H1 (cell line): ENCODE results near the gene TMEM181. TPM values are rescaled to one million over a fixed set of nuclear protein-coding genes. Genes with fewer than 3 reads are reported as not detected.

Experiments
- CTCF ChIA-PET: fragments of 300-600 bp; sonication (Branson Sonifier 250); formaldehyde crosslinking; loops from one replicate; lab custom pipeline; 2021; ENCODE audit not compliant: partially characterized antibody; lab: Charles Lee
- POLR2A ChIA-PET: fragments of 300-600 bp; sonication (Branson Sonifier 250); formaldehyde crosslinking; loops from one replicate; lab custom pipeline; 2021; ENCODE audit warnings: inconsistent platforms; ENCODE audit not compliant: partially characterized antibody; lab: Charles Lee
- DNase-seq, 2 experiments: peaks; one replicate each; pipeline versions ENCODE4 v3.0.0 to v3.0.0-alpha.2; 2010 to 2022; ENCODE audit warnings: low spot score in 2 of 2, low read depth in 1 of 2, mixed read lengths in 1 of 2
- FAIRE-seq: peaks from 2 replicates; lab custom pipeline; 2011; peaks lifted over from hg19 to GRCh38; lab: Jason Lieb, UNC
- H2AFZ ChIP-seq: 2 replicates; pipeline ENCODE4 v1.8.1; 2012; ENCODE audit warnings: low read length, inconsistent platforms
- H2AK5ac ChIP-seq: 2 replicates; pipeline ENCODE4 v1.6.1; 2013; ENCODE audit warnings: low read depth, low read length
- H2BK120ac ChIP-seq: replicated peaks from 2 replicates; pipeline ENCODE3; 2013; ENCODE audit warnings: low read depth, low read length, inconsistent platforms
- H2BK12ac ChIP-seq: 2 replicates; pipeline ENCODE4 v1.6.1; 2013; ENCODE audit warnings: low read depth, low read length
- H2BK15ac ChIP-seq: 2 replicates; pipeline ENCODE4 v1.6.1; 2013; ENCODE audit warnings: low read length
- H2BK20ac ChIP-seq: 2 replicates; pipeline ENCODE4 v1.6.1; 2013; ENCODE audit warnings: low read length
- H2BK5ac ChIP-seq: 2 replicates; pipeline ENCODE4 v1.6.1; 2013; ENCODE audit warnings: low read depth, low read length
- H3K14ac ChIP-seq: 2 replicates; pipeline ENCODE4 v1.6.1; 2013; ENCODE audit warnings: inconsistent platforms; ENCODE audit not compliant: insufficient read length
- H3K18ac ChIP-seq: 2 replicates; pipeline ENCODE4 v1.6.1; 2013; ENCODE audit warnings: low read length; ENCODE audit errors: extremely low read depth
- H3K23ac ChIP-seq: 2 replicates; pipeline ENCODE4 v1.6.1; 2013; ENCODE audit warnings: inconsistent platforms; ENCODE audit not compliant: insufficient read length
- H3K23me2 ChIP-seq: 2 replicates; pipeline ENCODE4 v1.6.1; 2013; ENCODE audit warnings: low read depth, low read length
- H3K27ac ChIP-seq: 2 replicates; pipeline ENCODE4 v1.6.1; 2011; ENCODE audit warnings: low read depth, low read length, inconsistent platforms
- H3K27me3 ChIP-seq, 4 experiments: replicated peaks in 1 of 4; 1 replicate in 1 of 4; 2 replicates in 3 of 4; pipeline versions ENCODE4 v1.6.1 to v1.8.1; 2011 to 2013; ENCODE audit warnings: low read length in 3 of 4, mild to moderate bottlenecking in 3 of 4, inconsistent platforms in 2 of 4, mixed read lengths in 2 of 4, moderate library complexity in 1 of 4; ENCODE audit not compliant: control insufficient read depth in 3 of 4, insufficient read depth in 3 of 4; ENCODE audit errors: extremely low read depth in 1 of 4
- H3K36me3 ChIP-seq, 4 experiments: 2 replicates each; pipeline versions ENCODE4 v1.6.1 to v1.8.1; 2011 to 2013; ENCODE audit warnings: mild to moderate bottlenecking in 4 of 4, low read length in 3 of 4, moderate library complexity in 2 of 4, control low read depth in 1 of 4, inconsistent platforms in 1 of 4; ENCODE audit not compliant: insufficient read depth in 4 of 4, control insufficient read depth in 2 of 4
- H3K4ac ChIP-seq: replicated peaks from 2 replicates; pipeline ENCODE3; 2013; ENCODE audit warnings: low read length, low read depth, mixed read lengths, inconsistent platforms; ENCODE audit not compliant: insufficient read length
- H3K4me1 ChIP-seq, 4 experiments: replicated peaks in 1 of 4; 1 replicate in 1 of 4; 2 replicates in 3 of 4; pipeline versions ENCODE4 v1.6.1 to v1.8.1; 2011 to 2013; ENCODE audit warnings: low read length in 3 of 4, inconsistent platforms in 2 of 4, mixed read lengths in 1 of 4; ENCODE audit not compliant: insufficient read depth in 4 of 4, control insufficient read depth in 3 of 4
- H3K4me2 ChIP-seq, 2 experiments: 2 replicates each; pipeline versions ENCODE4 v1.6.1 to v1.8.1; 2011 to 2013; ENCODE audit warnings: low read depth in 2 of 2, low read length in 2 of 2, control low read depth in 1 of 2, inconsistent platforms in 1 of 2, mild to moderate bottlenecking in 1 of 2; ENCODE audit not compliant: insufficient read depth in 1 of 2
- H3K4me3 ChIP-seq, 4 experiments: fragments of 200-600, 300-600 bp in 1 of 4; sonication (generic), shearing (Covaris generic), sonication (Bioruptor Twin) in 1 of 4; 2 replicates each; pipeline versions ENCODE4 v1.5.1 to v1.8.1; 2011 to 2016; ENCODE audit warnings: low read length in 4 of 4, low read depth in 3 of 4, control low read depth in 2 of 4, inconsistent platforms in 2 of 4, mild to moderate bottlenecking in 2 of 4, mixed read lengths in 1 of 4, moderate library complexity in 1 of 4; ENCODE audit not compliant: insufficient read depth in 2 of 4; ENCODE audit errors: extremely low read depth in 1 of 4
- H3K56ac ChIP-seq: replicated peaks from 2 replicates; pipeline ENCODE3; 2013; ENCODE audit warnings: low read depth, mild to moderate bottlenecking, mixed read lengths, low read length, inconsistent platforms; ENCODE audit not compliant: insufficient read length
- H3K79me1 ChIP-seq: 2 replicates; pipeline ENCODE4 v1.6.1; 2013; ENCODE audit warnings: low read depth, low read length, control low read depth
- H3K79me2 ChIP-seq, 2 experiments: 2 replicates each; pipeline versions ENCODE4 v1.6.1 to v1.8.1; 2012 to 2013; ENCODE audit warnings: low read length in 2 of 2, mild to moderate bottlenecking in 2 of 2, inconsistent platforms in 1 of 2; ENCODE audit not compliant: insufficient read depth in 2 of 2, control insufficient read depth in 1 of 2
- H3K9ac ChIP-seq, 4 experiments: replicated peaks in 1 of 4; 1 replicate in 1 of 4; 2 replicates in 3 of 4; pipeline versions ENCODE4 v1.6.1 to v1.8.1; 2011 to 2013; ENCODE audit warnings: low read depth in 3 of 4, low read length in 3 of 4, control low read depth in 2 of 4, mild to moderate bottlenecking in 2 of 4, moderate library complexity in 2 of 4, inconsistent platforms in 1 of 4; ENCODE audit errors: extremely low read depth in 1 of 4
- H3K9me3 ChIP-seq, 2 experiments: 2 replicates each; pipeline versions ENCODE4 v1.6.1 to v1.8.1; 2012 to 2013; ENCODE audit warnings: mild to moderate bottlenecking in 2 of 2, moderate library complexity in 2 of 2, control low read depth in 1 of 2, inconsistent platforms in 1 of 2, low read depth in 1 of 2, low read length in 1 of 2, mixed read lengths in 1 of 2; ENCODE audit not compliant: insufficient read depth in 2 of 2
- H4K20me1 ChIP-seq, 2 experiments: replicated peaks in 1 of 2; 2 replicates each; pipeline versions ENCODE3 to v1.8.1; 2011 to 2013; ENCODE audit warnings: inconsistent platforms in 2 of 2, low read length in 2 of 2, mild to moderate bottlenecking in 1 of 2; ENCODE audit not compliant: insufficient read depth in 2 of 2, control insufficient read depth in 1 of 2
- H4K5ac ChIP-seq: 2 replicates; pipeline ENCODE4 v1.6.1; 2013; ENCODE audit warnings: low read length, low read depth, mixed read lengths, inconsistent platforms; ENCODE audit not compliant: insufficient read length
- H4K8ac ChIP-seq: 2 replicates; pipeline ENCODE4 v1.8.0; 2013; ENCODE audit warnings: mild to moderate bottlenecking, moderate library complexity, low read length, inconsistent platforms; ENCODE audit not compliant: insufficient read depth; ENCODE audit errors: extremely low read depth
- H4K91ac ChIP-seq: replicated peaks from 2 replicates; pipeline ENCODE3; 2013; ENCODE audit warnings: low read length, mixed read lengths, inconsistent platforms; ENCODE audit not compliant: insufficient read length
- ATF3 ChIP-seq: IDR thresholded peaks from 2 replicates; pipeline ENCODE4 v1.6.1; 2011; ENCODE audit warnings: low read depth, mild to moderate bottlenecking, low read length; ENCODE audit not compliant: insufficient read depth
- CTCF ChIP-seq, 3 experiments: IDR thresholded peaks; 1 replicate in 2 of 3; 2 replicates in 1 of 3; pipeline versions ENCODE4 v1.5.1 to v1.6.1; 2011; ENCODE audit warnings: low read length in 3 of 3, mild to moderate bottlenecking in 3 of 3, inconsistent platforms in 2 of 3, low read depth in 1 of 3, moderate library complexity in 1 of 3; ENCODE audit not compliant: insufficient read depth in 1 of 3; ENCODE audit errors: control extremely low read depth in 1 of 3
- EP300 ChIP-seq, 2 experiments: IDR thresholded peaks; 1 replicate in 1 of 2; 2 replicates in 1 of 2; pipeline ENCODE4 v1.6.1; 2011 to 2012; ENCODE audit warnings: low read depth in 2 of 2, low read length in 2 of 2, mild to moderate bottlenecking in 2 of 2, borderline replicate concordance in 1 of 2, inconsistent platforms in 1 of 2, moderate library complexity in 1 of 2
- EZH2 ChIP-seq: fragments of 200-600 bp; sonication (generic); IDR thresholded peaks from 2 replicates; pipeline ENCODE4 v1.7.1; 2012; ENCODE audit warnings: low read depth, mild to moderate bottlenecking, moderate library complexity, low read length, inconsistent platforms; ENCODE audit not compliant: severe bottlenecking
- RNF2 ChIP-seq: fragments of 200-900, 300-1000 bp; sonication (generic); IDR thresholded peaks from 2 replicates; pipeline ENCODE4 v1.7.1; 2016; ENCODE audit warnings: borderline replicate concordance, low read depth, mild to moderate bottlenecking, antibody characterized with exemption, low read length; ENCODE audit not compliant: poor library complexity, severe bottlenecking; ENCODE audit errors: missing control alignments
- SAP30 ChIP-seq: fragments of 300-600 bp; sonication (generic); IDR thresholded peaks from 2 replicates; pipeline ENCODE4 v1.7.1; 2012; ENCODE audit warnings: low read length, moderate library complexity, mild to moderate bottlenecking, inconsistent platforms; ENCODE audit not compliant: insufficient read depth, insufficient replicate concordance
- SIN3A ChIP-seq, 2 experiments: IDR thresholded peaks in 1 of 2; conservative IDR thresholded peaks in 1 of 2; 2 replicates each; pipeline ENCODE4 v1.6.1; 2011 to 2012; ENCODE audit warnings: low read length in 2 of 2, improper control_type of control experiment in 1 of 2, low read depth in 1 of 2, mild to moderate bottlenecking in 1 of 2
- SP4 ChIP-seq: IDR thresholded peaks from 2 replicates; pipeline ENCODE4 v1.6.1; 2012; ENCODE audit warnings: low read length, inconsistent platforms
- whole genome bisulfite sequencing, 2 experiments: shearing (Covaris generic) in 1 of 2; methylation state at CpG; one replicate each; pipeline versions ENCODE4 v1.1.6 to v1.1.7; 2013 to 2015; ENCODE audit warnings: low lambda C conversion rate in 2 of 2, mixed read lengths in 2 of 2, inconsistent platforms in 1 of 2, low coverage in 1 of 2, missing lambda C conversion rate in 1 of 2; ENCODE audit not compliant: insufficient replicate concordance in 2 of 2, insufficient coverage in 1 of 2, insufficient read length in 1 of 2; ENCODE audit errors: extremely low coverage in 1 of 2, missing lambda C conversion rate in 1 of 2; 5-methylcytosine and 5-hydroxymethylcytosine counted together
- polyA plus RNA-seq, 7 experiments: library from polyadenylated mRNA; depleted of rRNA in 3 of 7; stranded (reverse) in 5 of 7; unstranded in 2 of 7; fragments of >200 nt in 5 of 7; fragments of 200-250 nt in 2 of 7; gene quantifications; 1 replicate in 5 of 7; 2 replicates in 1 of 7; 4 replicates in 1 of 7; pipeline versions ENCODE4 v1.2.1 to v1.2.3, GENCODE V29; 2011 to 2013; ENCODE audit warnings: missing spikeins in 2 of 7, mixed read lengths in 2 of 7
- total RNA-seq: library from RNA; stranded (reverse); fragmentation: NEBNext Ultra II Directional; extraction: Animal tissue kit (Norgen Biotek cat#: 25700); gene quantifications from 2 replicates; pipeline ENCODE4 v1.2.1, GENCODE V29; 2021

TMEM181 gene
- total and polyA plus RNA-seq, 2 of the 8 experiments (the other 6 are each of a cell fraction or from before 2014, with no cell fraction given), result 8.6 to 19.0 TPM

DNA sequence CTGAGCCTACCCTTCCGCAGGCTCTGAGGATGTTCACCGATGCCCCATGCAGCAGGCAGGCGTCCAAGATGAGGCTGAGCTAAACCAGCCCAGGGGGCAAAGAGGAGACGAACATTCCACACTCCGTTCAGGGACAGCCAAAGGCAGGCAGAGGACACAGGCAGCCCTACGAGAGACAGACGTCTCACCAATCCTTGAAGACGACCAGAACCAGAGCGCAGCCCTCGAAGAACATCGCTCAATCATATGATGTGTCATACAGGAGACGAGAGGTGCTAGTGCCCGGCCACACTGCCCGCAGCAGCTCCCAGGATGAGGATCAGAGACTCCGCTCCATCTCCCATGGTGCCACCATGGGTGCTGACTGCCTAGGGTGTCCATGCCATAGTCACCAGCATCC, 35.6 kb upstream of the TMEM181 start:
- Histone ChIP-seq H3K27me3 (no peaks in the 10 kb centered on the region), H2BK12ac (no peak overlapping the region), H2BK20ac (no peak overlapping the region), H2BK15ac (no peak overlapping the region), H3K4me2 (no peak overlapping the region), H3K56ac (no peak overlapping the region), H2AFZ (no peak overlapping the region), H3K4me1 (no peaks in the 10 kb centered on the region), H3K4ac (no peak overlapping the region), H3K27ac (no peak overlapping the region), H4K91ac (no peak overlapping the region), H3K18ac (no peak overlapping the region), H2AK5ac (no peak overlapping the region), H3K9ac (no peak overlapping the region), H3K36me3 (no peaks in the 10 kb centered on the region), H3K23ac (no peak overlapping the region), H3K14ac (no peak overlapping the region), H4K20me1 (no peaks in the 10 kb centered on the region), H2BK120ac (no peak overlapping the region), H3K79me2 (no peaks in the 10 kb centered on the region), H2BK5ac (no peak overlapping the region), H3K79me1 (no peaks in the 10 kb centered on the region), H4K8ac (no peak overlapping the region), H3K23me2 (no peaks in the 10 kb centered on the region), H3K9me3 (no peaks in the 10 kb centered on the region; a peak in 1 of 4 replicates), H3K4me3 (no peak overlapping the region), H4K5ac (no peak overlapping the region)
- DNase-seq (no peak), FAIRE-seq (no peak)
- TF ChIP-seq ATF3, result no peak
- TF ChIP-seq SP4, result no peak
- no peak for TF ChIP-seq RNF2
- TF ChIP-seq EZH2, result no peak
- no peak for TF ChIP-seq EP300 (IDR thresholded peaks at IDR 0.05; ENCODE audit: borderline replicate concordance in 1 of 2, low read depth in 2 of 2, low read length in 2 of 2)
- no peak for TF ChIP-seq SIN3A (conservative IDR thresholded peaks at IDR 0.05 in 1 of 2, IDR thresholded peaks at IDR 0.05 in 1 of 2; ENCODE audit: low read depth in 1 of 2, low read length in 2 of 2)
- TF ChIP-seq CTCF (IDR thresholded peaks at IDR 0.05; ENCODE audit: control extremely low read depth in 1 of 3, insufficient read depth in 1 of 3, low read depth in 1 of 3, low read length in 3 of 3), result no peak
- no peak for TF ChIP-seq SAP30
- POLR2A ChIA-PET, result interaction anchor here (1.5 kb wide), 1 partner anchor 35 kb away, joined by 3 read pairs; the partner anchor contains the start of gene TMEM181
- CTCF ChIA-PET, result interaction anchor here (0.7 to 4.5 kb wide), 4 partner anchors 12 to 312 kb away, joined by 3 to 24 read pairs (median 4); no protein-coding TSS in a partner anchor
- 96% methylated on average over 15 of the region's 15 CpGs; no CpG with 5 or more reads in 1 of the 2 experiments for WGBS, 2 experiments
